Ovary (tissue), 3 donors: Measurements from ENCODE around the gene CAMTA1.

Source experiments
- EP300 ChIP-seq: sonication (generic); formaldehyde crosslinking; IDR thresholded peaks from one replicate; pipeline ENCODE4 v1.6.1; 2017; ENCODE audit warnings: antibody characterized with exemption
- POLR2A ChIP-seq: fragments of 450-650 bp; IDR thresholded peaks from one replicate; pipeline ENCODE4 v1.6.1; 2017; ENCODE audit warnings: antibody characterized with exemption, mild to moderate bottlenecking, moderate library complexity
- TF ChIP-seq, protein P1 (sequence below), 3 donors: fragments of 450-650 bp in 2 of 3; fragments of 200-600 bp in 1 of 3; IDR thresholded peaks; one replicate each; pipeline versions ENCODE4 v1.5.1 to v1.8.0; 2016 to 2022; ENCODE audit warnings: antibody characterized with exemption in 3 of 3, mild to moderate bottlenecking in 1 of 3
- donor health status: DM: no; HTN: no; CAD: no.

DNA sequence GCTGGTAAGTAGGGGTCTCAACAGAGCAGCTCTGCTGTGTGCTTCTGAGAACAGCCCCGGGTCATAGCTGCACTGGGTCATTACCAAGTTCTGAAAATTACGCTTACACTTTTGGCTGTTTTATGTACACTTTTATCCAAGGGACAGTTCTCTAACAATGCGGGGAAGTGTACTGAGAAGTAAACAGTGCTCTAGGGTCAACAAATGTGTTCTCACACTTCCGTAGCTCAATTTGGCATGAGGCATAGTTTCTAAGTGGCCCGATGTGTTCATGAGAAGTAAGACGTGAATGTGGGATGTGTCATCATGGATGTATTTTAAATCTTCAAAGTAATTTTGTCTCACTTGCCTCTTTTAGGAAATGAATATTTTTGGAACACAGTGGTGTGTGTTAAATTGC, 975.0 kb downstream of the CAMTA1 start:
- TF ChIP-seq, protein P1, sequence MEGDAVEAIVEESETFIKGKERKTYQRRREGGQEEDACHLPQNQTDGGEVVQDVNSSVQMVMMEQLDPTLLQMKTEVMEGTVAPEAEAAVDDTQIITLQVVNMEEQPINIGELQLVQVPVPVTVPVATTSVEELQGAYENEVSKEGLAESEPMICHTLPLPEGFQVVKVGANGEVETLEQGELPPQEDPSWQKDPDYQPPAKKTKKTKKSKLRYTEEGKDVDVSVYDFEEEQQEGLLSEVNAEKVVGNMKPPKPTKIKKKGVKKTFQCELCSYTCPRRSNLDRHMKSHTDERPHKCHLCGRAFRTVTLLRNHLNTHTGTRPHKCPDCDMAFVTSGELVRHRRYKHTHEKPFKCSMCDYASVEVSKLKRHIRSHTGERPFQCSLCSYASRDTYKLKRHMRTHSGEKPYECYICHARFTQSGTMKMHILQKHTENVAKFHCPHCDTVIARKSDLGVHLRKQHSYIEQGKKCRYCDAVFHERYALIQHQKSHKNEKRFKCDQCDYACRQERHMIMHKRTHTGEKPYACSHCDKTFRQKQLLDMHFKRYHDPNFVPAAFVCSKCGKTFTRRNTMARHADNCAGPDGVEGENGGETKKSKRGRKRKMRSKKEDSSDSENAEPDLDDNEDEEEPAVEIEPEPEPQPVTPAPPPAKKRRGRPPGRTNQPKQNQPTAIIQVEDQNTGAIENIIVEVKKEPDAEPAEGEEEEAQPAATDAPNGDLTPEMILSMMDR (IDR thresholded peaks at IDR 0.05) = no peak
- TF ChIP-seq POLR2A (no peak), EP300 (no peak)
